ENCODE results near the gene KCNA10. TPM values are rescaled to one million over a fixed set of nuclear protein-coding genes. Genes with fewer than 3 reads are reported as not detected.

The KCNA10 gene
- total and polyA plus RNA-seq, 3 donors from 2014 or later = 0.21 to 0.50 TPM; not detected in 1

GRCh38 chr1:110489973-110490542, 28.9 kb downstream of the KCNA10 start:
- intact Hi-C loops (cut with DNase I; ENCODE audit: low total_unique reads) = loop anchor here (10.0 kb wide), 1 partner anchor 285 kb away; no protein-coding TSS in a partner anchor
- 84 to 95% methylated on average over 9 to 14 of the region's 14 CpGs for WGBS, 2 donors
- no peaks in the 10 kb centered on the region for H3K27me3 ChIP-seq
- TF ChIP-seq POLR2A (IDR thresholded peaks at IDR 0.05) (no peak), CTCF (IDR thresholded peaks at IDR 0.05) (no peak)
- no peaks in the 10 kb centered on the region for H3K9me3 ChIP-seq
- H3K4me1 ChIP-seq = peaks cover 17% of the 10 kb centered on the region
- no peak for DNase-seq
- no peaks in the 10 kb centered on the region for H3K36me3 ChIP-seq (ENCODE audit: low read depth, missing control alignments)
- no peak overlapping the region for H3K27ac ChIP-seq
- H3K4me3 ChIP-seq = no peak overlapping the region

- Histone ChIP-seq H3K36me3 (ENCODE audit: low read depth, missing control alignments) (no peaks in the 10 kb centered on the region), H3K27me3 (no peaks in the 10 kb centered on the region), H3K4me3 (no peak overlapping the region), H3K9me3 (no peaks in the 10 kb centered on the region), H3K27ac (no peak overlapping the region), H3K4me1 (peaks cover 17% of the 10 kb centered on the region)
- TF ChIP-seq POLR2A (IDR thresholded peaks at IDR 0.05) (no peak), CTCF (IDR thresholded peaks at IDR 0.05) (no peak)
- DNase-seq = no peak
- intact Hi-C loops (cut with DNase I; ENCODE audit: low total_unique reads) = no loop called here
- 87 to 89% methylated on average over 9 to 15 of the region's 15 CpGs for WGBS, 2 donors
These were observed 29.6 kb downstream of the KCNA10 start for GRCh38 chr1:110489406-110489805.

GRCh38 chr1:110488867-110489266, 30.1 kb downstream of the KCNA10 start:
- peaks cover 17% of the 10 kb centered on the region for H3K4me1 ChIP-seq
- no peak overlapping the region for H3K4me3 ChIP-seq
- intact Hi-C loops (cut with DNase I; ENCODE audit: low total_unique reads) = no loop called here
- 63 to 100% methylated on average over 1 to 3 of the region's 3 CpGs for WGBS, 2 donors
- H3K27ac ChIP-seq = no peak overlapping the region
- no peak for TF ChIP-seq POLR2A (IDR thresholded peaks at IDR 0.05)
- no peak for TF ChIP-seq CTCF (IDR thresholded peaks at IDR 0.05)
- H3K9me3 ChIP-seq = no peaks in the 10 kb centered on the region
- no peaks in the 10 kb centered on the region for H3K27me3 ChIP-seq
- no peak for DNase-seq
- no peaks in the 10 kb centered on the region for H3K36me3 ChIP-seq (ENCODE audit: low read depth, missing control alignments)

- Histone ChIP-seq H3K4me1 (peaks cover 17% of the 10 kb centered on the region), H3K36me3 (ENCODE audit: low read depth, missing control alignments) (no peaks in the 10 kb centered on the region), H3K27me3 (no peaks in the 10 kb centered on the region), H3K27ac (no peak overlapping the region), H3K9me3 (no peaks in the 10 kb centered on the region), H3K4me3 (no peak overlapping the region)
- TF ChIP-seq POLR2A (IDR thresholded peaks at IDR 0.05) = no peak
- no peak for TF ChIP-seq CTCF (IDR thresholded peaks at IDR 0.05)
- intact Hi-C loops (cut with DNase I; ENCODE audit: low total_unique reads) = no loop called here
- 83 to 91% methylated on average over 12 of the region's 12 CpGs for WGBS, 2 donors
- DNase-seq = no peak
These were observed 30.8 kb downstream of the KCNA10 start for GRCh38 chr1:110488161-110488560.

- intact Hi-C loops (cut with DNase I; ENCODE audit: low total_unique reads) = no loop called here
- Histone ChIP-seq H3K4me3 (no peak overlapping the region), H3K27me3 (no peaks in the 10 kb centered on the region), H3K36me3 (ENCODE audit: low read depth, missing control alignments) (no peaks in the 10 kb centered on the region), H3K27ac (no peak overlapping the region), H3K9me3 (no peaks in the 10 kb centered on the region), H3K4me1 (peaks cover 17% of the 10 kb centered on the region)
- TF ChIP-seq POLR2A (IDR thresholded peaks at IDR 0.05) (no peak), CTCF (IDR thresholded peaks at IDR 0.05) (no peak)
- no peak for DNase-seq
- 59 to 80% methylated on average over 8 of the region's 8 CpGs for whole genome bisulfite sequencing, 2 donors
These were observed 31.2 kb downstream of the KCNA10 start for GRCh38 chr1:110487726-110488125.
